ENCODE data around the gene FGB.

GRCh38 chr4:154574311-154574710, 11.5 kb downstream of the FGB start:
- no peak for TF ChIP-seq CTCF (IDR thresholded peaks at IDR 0.05)
- no peak for TF ChIP-seq EP300 (IDR thresholded peaks at IDR 0.05)
- TF ChIP-seq PBX3 (IDR thresholded peaks at IDR 0.05): no peak
- TF ChIP-seq MAZ (IDR thresholded peaks at IDR 0.05; ENCODE audit: borderline replicate concordance, low read depth, low read length): no peak
- TF ChIP-seq JUN (IDR thresholded peaks at IDR 0.05): no peak
- TF ChIP-seq MAX (IDR thresholded peaks at IDR 0.05): no peak
- no peak for TF ChIP-seq PHF8 (IDR thresholded peaks at IDR 0.05; ENCODE audit: borderline replicate concordance, low read depth)
- no peak for TF ChIP-seq HDAC2 (IDR thresholded peaks at IDR 0.05)
- TF ChIP-seq POLR2A (IDR thresholded peaks at IDR 0.05; ENCODE audit: low read length): no peak
- no peak for TF ChIP-seq CEBPB (IDR thresholded peaks at IDR 0.05)

Data from A549 (cell line).